Thyroid gland (tissue), 4 donors: ENCODE data around the gene MYO10.

Experiments
- POLR2A ChIP-seq, 2 donors: fragments of 450-650 bp; IDR thresholded peaks; one replicate each; pipeline ENCODE4 v1.6.1; 2017; ENCODE audit warnings: antibody characterized with exemption in 2 of 2, mild to moderate bottlenecking in 2 of 2, moderate library complexity in 1 of 2
- TF ChIP-seq, protein P1 (sequence below), 6 experiments: fragments of 200-600 bp in 3 of 6; fragments of 450-650 bp in 3 of 6; sonication (generic) in 3 of 6; IDR thresholded peaks; one replicate each; pipeline ENCODE4 v1.5.1; 2016 to 2019; ENCODE audit warnings: antibody characterized with exemption in 6 of 6, mild to moderate bottlenecking in 2 of 6, inconsistent platforms in 1 of 6, moderate library complexity in 1 of 6

DNA sequence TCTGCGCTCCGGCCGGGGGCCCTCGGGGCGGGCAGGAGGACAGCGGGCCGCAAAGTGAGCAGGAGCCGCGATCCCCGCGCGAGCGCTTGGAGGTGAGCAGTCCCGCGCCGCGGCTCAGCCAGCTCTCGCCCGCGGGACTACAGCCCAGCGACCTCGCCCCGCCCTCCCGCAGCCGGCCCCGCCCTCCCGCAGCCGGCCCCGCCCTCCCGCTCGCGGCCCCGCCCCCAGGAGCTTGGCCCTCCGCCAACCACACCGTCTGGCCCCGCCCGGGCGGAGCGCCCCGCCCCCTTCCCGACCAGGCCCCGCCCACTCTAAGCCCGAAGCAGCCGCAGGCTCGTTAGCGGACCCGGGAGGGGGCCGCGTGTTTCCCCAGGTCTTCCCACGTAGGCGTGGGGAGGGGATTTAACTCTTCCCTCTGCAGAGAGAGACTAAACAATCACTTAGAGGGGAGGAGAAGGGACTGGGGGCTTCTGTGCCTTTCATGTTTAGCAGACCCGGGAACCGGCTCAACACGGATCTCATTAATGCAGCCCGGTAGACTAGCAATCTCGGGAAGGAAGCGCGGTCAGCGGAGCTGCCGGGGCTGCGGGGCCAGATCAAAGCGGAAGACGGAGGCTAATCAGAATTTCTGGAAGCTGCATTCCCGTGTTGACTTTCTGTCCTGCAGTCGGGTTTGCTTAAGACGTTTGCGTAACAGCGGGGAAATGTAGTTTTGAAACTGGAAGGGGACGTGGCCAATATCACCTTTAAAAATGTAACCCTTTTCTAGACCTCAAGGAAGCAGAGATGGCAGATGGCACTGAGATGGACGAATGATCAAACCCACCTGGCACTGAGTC is at the start of gene MYO10:
- peak; percentile 58 to 86 for TF ChIP-seq POLR2A (IDR thresholded peaks at IDR 0.05)
- TF ChIP-seq, protein P1, sequence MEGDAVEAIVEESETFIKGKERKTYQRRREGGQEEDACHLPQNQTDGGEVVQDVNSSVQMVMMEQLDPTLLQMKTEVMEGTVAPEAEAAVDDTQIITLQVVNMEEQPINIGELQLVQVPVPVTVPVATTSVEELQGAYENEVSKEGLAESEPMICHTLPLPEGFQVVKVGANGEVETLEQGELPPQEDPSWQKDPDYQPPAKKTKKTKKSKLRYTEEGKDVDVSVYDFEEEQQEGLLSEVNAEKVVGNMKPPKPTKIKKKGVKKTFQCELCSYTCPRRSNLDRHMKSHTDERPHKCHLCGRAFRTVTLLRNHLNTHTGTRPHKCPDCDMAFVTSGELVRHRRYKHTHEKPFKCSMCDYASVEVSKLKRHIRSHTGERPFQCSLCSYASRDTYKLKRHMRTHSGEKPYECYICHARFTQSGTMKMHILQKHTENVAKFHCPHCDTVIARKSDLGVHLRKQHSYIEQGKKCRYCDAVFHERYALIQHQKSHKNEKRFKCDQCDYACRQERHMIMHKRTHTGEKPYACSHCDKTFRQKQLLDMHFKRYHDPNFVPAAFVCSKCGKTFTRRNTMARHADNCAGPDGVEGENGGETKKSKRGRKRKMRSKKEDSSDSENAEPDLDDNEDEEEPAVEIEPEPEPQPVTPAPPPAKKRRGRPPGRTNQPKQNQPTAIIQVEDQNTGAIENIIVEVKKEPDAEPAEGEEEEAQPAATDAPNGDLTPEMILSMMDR (IDR thresholded peaks at IDR 0.05), result peak in 1 of 6 experiments; percentile 1
